ENCODE data around the gene INPP5D.

DNA sequence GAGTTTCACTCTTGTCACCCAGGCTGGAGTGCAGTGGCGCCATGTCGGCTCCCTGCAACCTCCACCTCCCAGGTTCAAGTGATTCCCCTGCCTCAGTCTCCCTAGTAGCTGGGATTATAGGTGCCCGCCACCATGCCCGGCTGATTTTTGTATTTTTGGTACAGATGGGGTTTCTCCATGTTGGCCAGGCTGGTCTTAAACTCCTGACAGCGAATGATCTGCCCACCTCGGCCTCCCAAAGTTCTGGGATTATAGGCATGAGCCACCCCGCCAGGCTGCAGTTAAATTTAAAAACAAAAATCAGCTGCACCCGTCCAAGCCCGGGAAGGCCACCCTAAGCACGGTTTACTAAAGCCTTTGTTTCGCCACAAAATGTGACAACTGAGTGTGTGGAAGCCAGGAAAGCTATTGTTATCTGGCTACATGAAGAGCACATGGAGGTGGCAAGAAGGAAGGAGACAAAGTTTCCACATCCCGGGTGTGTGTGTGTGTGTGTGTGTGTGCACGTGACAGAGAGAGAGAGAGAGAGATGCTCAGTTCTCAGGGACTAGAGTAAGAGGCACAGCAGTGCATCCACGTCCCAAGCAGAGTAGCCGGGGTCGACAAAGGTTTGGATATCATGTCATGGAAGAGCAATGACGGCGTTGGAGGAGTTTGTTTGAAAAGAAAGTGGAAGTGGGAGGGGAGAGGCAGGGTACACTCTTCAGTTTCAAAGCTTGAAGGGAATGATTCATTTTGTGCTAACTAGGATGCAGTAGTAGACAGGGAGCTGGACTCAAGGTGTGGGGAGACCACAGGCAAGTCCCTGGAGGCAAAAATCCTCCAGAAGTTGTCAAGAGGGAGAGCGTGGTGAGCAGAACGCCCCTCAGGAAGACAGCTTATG lies 20.1 kb downstream of the INPP5D start:
- TF ChIP-seq, protein P1, sequence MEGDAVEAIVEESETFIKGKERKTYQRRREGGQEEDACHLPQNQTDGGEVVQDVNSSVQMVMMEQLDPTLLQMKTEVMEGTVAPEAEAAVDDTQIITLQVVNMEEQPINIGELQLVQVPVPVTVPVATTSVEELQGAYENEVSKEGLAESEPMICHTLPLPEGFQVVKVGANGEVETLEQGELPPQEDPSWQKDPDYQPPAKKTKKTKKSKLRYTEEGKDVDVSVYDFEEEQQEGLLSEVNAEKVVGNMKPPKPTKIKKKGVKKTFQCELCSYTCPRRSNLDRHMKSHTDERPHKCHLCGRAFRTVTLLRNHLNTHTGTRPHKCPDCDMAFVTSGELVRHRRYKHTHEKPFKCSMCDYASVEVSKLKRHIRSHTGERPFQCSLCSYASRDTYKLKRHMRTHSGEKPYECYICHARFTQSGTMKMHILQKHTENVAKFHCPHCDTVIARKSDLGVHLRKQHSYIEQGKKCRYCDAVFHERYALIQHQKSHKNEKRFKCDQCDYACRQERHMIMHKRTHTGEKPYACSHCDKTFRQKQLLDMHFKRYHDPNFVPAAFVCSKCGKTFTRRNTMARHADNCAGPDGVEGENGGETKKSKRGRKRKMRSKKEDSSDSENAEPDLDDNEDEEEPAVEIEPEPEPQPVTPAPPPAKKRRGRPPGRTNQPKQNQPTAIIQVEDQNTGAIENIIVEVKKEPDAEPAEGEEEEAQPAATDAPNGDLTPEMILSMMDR (conservative IDR thresholded peaks at IDR 0.05), result no peak
- no peak for TF ChIP-seq EZH2 (IDR thresholded peaks at IDR 0.05; ENCODE audit: low read depth)

Data from PC-9 (cell line).